GM23338 (cell line): ENCODE data around the gene SRRT.
A peak's percentile ranks its signal among the peaks of the same experiment; 100 is the strongest.

ENCODE experiments used
- CREB1 ChIP-seq: fragments of 250-450 bp; sonication (Bioruptor Pico); IDR thresholded peaks from 2 replicates; pipeline ENCODE4 v1.5.0; 2020; ENCODE audit warnings: low read depth, mild to moderate bottlenecking, moderate library complexity
- CTCF ChIP-seq, 2 experiments: fragments of 200-600 bp in 1 of 2; sonication (generic) in 1 of 2; conservative IDR thresholded peaks; 2 replicates each; pipeline versions ENCODE4 v1.5.1 to v1.6.1; 2016 to 2017; ENCODE audit warnings: antibody characterized with exemption in 2 of 2, low read depth in 2 of 2, mild to moderate bottlenecking in 2 of 2, moderate library complexity in 1 of 2
- EZH2 ChIP-seq: fragments of 200-600 bp; sonication (generic); IDR thresholded peaks from one replicate; pipeline ENCODE4 v1.8.0; 2017; ENCODE audit warnings: antibody characterized with exemption, mild to moderate bottlenecking, low read depth; ENCODE audit not compliant: unreplicated experiment
- EZH2phosphoT487 ChIP-seq: fragments of 200-600 bp; sonication (generic); IDR thresholded peaks from one replicate; pipeline ENCODE4 v1.8.1; 2018; ENCODE audit warnings: antibody characterized with exemption; ENCODE audit not compliant: unreplicated experiment
- JUNB ChIP-seq: IDR thresholded peaks from one replicate; pipeline ENCODE4 v1.6.1; 2016; ENCODE audit warnings: antibody characterized with exemption; ENCODE audit not compliant: unreplicated experiment
- NANOG ChIP-seq: IDR thresholded peaks from 2 replicates; pipeline ENCODE4 v1.6.1; 2016; ENCODE audit warnings: antibody characterized with exemption, borderline replicate concordance
- POLR2AphosphoS5 ChIP-seq: IDR thresholded peaks from 2 replicates; pipeline ENCODE4 v1.6.1; 2016; ENCODE audit warnings: antibody characterized with exemption, low read depth
- STAT1 ChIP-seq: IDR thresholded peaks from one replicate; pipeline ENCODE4 v1.6.1; 2016; ENCODE audit warnings: antibody characterized with exemption; ENCODE audit not compliant: unreplicated experiment
- ZNF114 ChIP-seq: fragments of 250-450 bp; sonication (Bioruptor Pico); IDR thresholded peaks from 2 replicates; pipeline ENCODE4 v1.5.0; 2020; ENCODE audit warnings: mild to moderate bottlenecking, moderate library complexity
- ZNF331 ChIP-seq: fragments of 250-450 bp; sonication (Bioruptor Pico); IDR thresholded peaks from 2 replicates; pipeline ENCODE4 v1.5.0; 2020; ENCODE audit warnings: low read depth, mild to moderate bottlenecking, moderate library complexity
- TF ChIP-seq, protein P1 (sequence below): IDR thresholded peaks from one replicate; pipeline ENCODE4 v1.6.1; 2018; ENCODE audit warnings: antibody characterized with exemption; ENCODE audit not compliant: unreplicated experiment
- TF ChIP-seq, protein P2 (sequence below): IDR thresholded peaks from 2 replicates; pipeline ENCODE4 v1.6.1; 2016; ENCODE audit warnings: antibody characterized with exemption
- TF ChIP-seq, protein P3 (sequence below): fragments of 250-450 bp; sonication (Bioruptor Pico); IDR thresholded peaks from 2 replicates; pipeline ENCODE4 v1.5.0; 2020; ENCODE audit warnings: mild to moderate bottlenecking, moderate library complexity

DNA sequence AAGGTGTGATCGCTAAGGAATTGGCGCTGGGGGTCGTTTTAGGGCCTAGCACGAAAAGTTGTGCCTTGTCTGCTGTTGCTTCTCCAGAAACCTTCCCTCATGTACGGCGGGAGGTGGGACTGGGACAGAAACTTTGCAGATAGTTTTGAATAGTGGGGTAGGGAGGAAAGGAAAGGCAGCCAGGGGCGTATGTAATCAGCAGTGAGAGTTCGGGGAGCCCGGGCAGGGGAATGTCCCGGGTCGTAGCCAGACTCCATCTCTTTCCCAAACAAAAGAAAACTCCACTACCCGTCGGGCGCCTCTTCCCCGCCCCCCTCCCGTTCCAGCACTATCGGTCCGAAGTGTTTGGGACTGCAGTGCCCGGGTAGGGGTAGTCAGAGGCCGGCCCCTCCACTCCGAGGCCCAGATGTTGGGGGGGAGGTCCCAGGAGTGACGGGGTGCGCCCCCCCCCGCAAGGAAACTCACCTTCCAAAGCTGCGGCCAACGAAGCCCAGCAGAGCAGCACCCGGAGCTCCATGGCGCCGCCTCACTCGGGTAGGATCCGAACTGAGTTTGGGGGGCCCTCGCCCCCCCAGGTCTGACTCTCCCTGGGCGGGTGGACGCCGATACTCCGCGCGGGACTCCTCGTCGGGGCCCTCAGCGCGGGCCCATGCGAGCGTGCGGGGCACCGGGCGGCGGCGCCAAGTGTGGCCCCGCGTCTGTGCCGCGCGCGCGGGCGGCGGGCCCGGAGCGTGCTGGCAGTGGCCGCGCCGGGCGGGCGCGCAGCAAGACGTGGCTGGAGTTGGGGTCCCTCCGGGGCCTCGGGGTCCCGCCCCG is 48.2 kb upstream of the SRRT start:
- TF ChIP-seq CTCF (conservative IDR thresholded peaks at IDR 0.05; ENCODE audit: low read depth in 2 of 2) (no peak), EZH2 (no peak), JUNB (no peak), EZH2phosphoT487 (no peak), POLR2AphosphoS5 (peak; percentile 26; the same call in 1 of the 2 replicates), CREB1 (CRISPR knock-in tag) (no peak), ZNF114 (no peak), STAT1 (no peak), ZNF331 (CRISPR knock-in tag) (no peak), NANOG (no peak)
- TF ChIP-seq, protein P1, sequence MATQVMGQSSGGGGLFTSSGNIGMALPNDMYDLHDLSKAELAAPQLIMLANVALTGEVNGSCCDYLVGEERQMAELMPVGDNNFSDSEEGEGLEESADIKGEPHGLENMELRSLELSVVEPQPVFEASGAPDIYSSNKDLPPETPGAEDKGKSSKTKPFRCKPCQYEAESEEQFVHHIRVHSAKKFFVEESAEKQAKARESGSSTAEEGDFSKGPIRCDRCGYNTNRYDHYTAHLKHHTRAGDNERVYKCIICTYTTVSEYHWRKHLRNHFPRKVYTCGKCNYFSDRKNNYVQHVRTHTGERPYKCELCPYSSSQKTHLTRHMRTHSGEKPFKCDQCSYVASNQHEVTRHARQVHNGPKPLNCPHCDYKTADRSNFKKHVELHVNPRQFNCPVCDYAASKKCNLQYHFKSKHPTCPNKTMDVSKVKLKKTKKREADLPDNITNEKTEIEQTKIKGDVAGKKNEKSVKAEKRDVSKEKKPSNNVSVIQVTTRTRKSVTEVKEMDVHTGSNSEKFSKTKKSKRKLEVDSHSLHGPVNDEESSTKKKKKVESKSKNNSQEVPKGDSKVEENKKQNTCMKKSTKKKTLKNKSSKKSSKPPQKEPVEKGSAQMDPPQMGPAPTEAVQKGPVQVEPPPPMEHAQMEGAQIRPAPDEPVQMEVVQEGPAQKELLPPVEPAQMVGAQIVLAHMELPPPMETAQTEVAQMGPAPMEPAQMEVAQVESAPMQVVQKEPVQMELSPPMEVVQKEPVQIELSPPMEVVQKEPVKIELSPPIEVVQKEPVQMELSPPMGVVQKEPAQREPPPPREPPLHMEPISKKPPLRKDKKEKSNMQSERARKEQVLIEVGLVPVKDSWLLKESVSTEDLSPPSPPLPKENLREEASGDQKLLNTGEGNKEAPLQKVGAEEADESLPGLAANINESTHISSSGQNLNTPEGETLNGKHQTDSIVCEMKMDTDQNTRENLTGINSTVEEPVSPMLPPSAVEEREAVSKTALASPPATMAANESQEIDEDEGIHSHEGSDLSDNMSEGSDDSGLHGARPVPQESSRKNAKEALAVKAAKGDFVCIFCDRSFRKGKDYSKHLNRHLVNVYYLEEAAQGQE: no peak
- TF ChIP-seq, protein P2, sequence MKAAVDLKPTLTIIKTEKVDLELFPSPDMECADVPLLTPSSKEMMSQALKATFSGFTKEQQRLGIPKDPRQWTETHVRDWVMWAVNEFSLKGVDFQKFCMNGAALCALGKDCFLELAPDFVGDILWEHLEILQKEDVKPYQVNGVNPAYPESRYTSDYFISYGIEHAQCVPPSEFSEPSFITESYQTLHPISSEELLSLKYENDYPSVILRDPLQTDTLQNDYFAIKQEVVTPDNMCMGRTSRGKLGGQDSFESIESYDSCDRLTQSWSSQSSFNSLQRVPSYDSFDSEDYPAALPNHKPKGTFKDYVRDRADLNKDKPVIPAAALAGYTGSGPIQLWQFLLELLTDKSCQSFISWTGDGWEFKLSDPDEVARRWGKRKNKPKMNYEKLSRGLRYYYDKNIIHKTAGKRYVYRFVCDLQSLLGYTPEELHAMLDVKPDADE: no peak
- TF ChIP-seq, protein P3, sequence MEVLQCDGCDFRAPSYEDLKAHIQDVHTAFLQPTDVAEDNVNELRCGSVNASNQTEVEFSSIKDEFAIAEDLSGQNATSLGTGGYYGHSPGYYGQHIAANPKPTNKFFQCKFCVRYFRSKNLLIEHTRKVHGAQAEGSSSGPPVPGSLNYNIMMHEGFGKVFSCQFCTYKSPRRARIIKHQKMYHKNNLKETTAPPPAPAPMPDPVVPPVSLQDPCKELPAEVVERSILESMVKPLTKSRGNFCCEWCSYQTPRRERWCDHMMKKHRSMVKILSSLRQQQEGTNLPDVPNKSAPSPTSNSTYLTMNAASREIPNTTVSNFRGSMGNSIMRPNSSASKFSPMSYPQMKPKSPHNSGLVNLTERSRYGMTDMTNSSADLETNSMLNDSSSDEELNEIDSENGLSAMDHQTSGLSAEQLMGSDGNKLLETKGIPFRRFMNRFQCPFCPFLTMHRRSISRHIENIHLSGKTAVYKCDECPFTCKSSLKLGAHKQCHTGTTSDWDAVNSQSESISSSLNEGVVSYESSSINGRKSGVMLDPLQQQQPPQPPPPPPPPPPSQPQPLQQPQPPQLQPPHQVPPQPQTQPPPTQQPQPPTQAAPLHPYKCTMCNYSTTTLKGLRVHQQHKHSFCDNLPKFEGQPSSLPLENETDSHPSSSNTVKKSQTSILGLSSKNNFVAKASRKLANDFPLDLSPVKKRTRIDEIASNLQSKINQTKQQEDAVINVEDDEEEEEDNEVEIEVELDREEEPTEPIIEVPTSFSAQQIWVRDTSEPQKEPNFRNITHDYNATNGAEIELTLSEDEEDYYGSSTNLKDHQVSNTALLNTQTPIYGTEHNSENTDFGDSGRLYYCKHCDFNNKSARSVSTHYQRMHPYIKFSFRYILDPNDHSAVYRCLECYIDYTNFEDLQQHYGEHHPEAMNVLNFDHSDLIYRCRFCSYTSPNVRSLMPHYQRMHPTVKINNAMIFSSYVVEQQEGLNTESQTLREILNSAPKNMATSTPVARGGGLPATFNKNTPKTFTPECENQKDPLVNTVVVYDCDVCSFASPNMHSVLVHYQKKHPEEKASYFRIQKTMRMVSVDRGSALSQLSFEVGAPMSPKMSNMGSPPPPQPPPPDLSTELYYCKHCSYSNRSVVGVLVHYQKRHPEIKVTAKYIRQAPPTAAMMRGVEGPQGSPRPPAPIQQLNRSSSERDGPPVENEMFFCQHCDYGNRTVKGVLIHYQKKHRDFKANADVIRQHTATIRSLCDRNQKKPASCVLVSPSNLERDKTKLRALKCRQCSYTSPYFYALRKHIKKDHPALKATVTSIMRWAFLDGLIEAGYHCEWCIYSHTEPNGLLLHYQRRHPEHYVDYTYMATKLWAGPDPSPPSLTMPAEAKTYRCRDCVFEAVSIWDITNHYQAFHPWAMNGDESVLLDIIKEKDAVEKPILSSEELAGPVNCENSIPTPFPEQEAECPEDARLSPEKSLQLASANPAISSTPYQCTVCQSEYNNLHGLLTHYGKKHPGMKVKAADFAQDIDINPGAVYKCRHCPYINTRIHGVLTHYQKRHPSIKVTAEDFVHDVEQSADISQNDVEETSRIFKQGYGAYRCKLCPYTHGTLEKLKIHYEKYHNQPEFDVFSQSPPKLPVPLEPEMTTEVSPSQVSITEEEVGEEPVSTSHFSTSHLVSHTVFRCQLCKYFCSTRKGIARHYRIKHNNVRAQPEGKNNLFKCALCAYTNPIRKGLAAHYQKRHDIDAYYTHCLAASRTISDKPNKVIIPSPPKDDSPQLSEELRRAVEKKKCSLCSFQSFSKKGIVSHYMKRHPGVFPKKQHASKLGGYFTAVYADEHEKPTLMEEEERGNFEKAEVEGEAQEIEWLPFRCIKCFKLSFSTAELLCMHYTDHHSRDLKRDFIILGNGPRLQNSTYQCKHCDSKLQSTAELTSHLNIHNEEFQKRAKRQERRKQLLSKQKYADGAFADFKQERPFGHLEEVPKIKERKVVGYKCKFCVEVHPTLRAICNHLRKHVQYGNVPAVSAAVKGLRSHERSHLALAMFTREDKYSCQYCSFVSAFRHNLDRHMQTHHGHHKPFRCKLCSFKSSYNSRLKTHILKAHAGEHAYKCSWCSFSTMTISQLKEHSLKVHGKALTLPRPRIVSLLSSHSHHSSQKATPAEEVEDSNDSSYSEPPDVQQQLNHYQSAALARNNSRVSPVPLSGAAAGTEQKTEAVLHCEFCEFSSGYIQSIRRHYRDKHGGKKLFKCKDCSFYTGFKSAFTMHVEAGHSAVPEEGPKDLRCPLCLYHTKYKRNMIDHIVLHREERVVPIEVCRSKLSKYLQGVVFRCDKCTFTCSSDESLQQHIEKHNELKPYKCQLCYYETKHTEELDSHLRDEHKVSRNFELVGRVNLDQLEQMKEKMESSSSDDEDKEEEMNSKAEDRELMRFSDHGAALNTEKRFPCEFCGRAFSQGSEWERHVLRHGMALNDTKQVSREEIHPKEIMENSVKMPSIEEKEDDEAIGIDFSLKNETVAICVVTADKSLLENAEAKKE: no peak
